GM12878 (cell line): ENCODE results near the gene SLC2A5.

Experiments
- CHD1 ChIP-seq: IDR thresholded peaks from 2 replicates; pipeline ENCODE4 v1.6.1; 2012; ENCODE audit warnings: low read depth, low read length, improper control_type of control experiment
- DPF2 ChIP-seq: fragments of 450-650 bp; IDR thresholded peaks from 2 replicates; pipeline ENCODE4 v1.6.1; 2017; ENCODE audit warnings: mild to moderate bottlenecking
- SIX5 ChIP-seq: IDR thresholded peaks from 2 replicates; pipeline ENCODE4 v1.6.1; 2011; ENCODE audit warnings: mild to moderate bottlenecking, low read depth, low read length, moderate library complexity; ENCODE audit not compliant: severe bottlenecking
- SMAD1 ChIP-seq: fragments of 450-650 bp; IDR thresholded peaks from 2 replicates; pipeline ENCODE4 v1.6.1; 2018; ENCODE audit warnings: mild to moderate bottlenecking, low read depth; ENCODE audit not compliant: partially characterized antibody
- ZNF24 ChIP-seq: fragments of 450-650 bp; IDR thresholded peaks from 2 replicates; pipeline ENCODE4 v1.6.1; 2017; ENCODE audit warnings: antibody characterized with exemption, mild to moderate bottlenecking
- ZNF274 ChIP-seq: IDR thresholded peaks from one replicate; pipeline ENCODE4 v1.8.0; 2011; ENCODE audit not compliant: insufficient read length, insufficient read depth
- TF ChIP-seq, protein P1 (sequence below), 3 experiments: IDR thresholded peaks in 2 of 3; conservative IDR thresholded peaks in 1 of 3; 2 replicates each; pipeline ENCODE4 v1.5.1; 2011; ENCODE audit warnings: low read depth in 3 of 3, low read length in 3 of 3, mild to moderate bottlenecking in 3 of 3, control low read depth in 2 of 3, moderate library complexity in 2 of 3, inconsistent platforms in 1 of 3, mixed read lengths in 1 of 3; ENCODE audit not compliant: control insufficient read depth in 2 of 3, insufficient read depth in 1 of 3; ENCODE audit errors: extremely low read depth in 1 of 3
- TF ChIP-seq, protein P2 (sequence below): fragments of 450-650 bp; IDR thresholded peaks from 2 replicates; pipeline ENCODE4 v1.6.1; 2017; ENCODE audit warnings: mild to moderate bottlenecking

GRCh38 chr1:9112961-9113880, 43.8 kb upstream of the SLC2A5 start:
- TF ChIP-seq, protein P1, sequence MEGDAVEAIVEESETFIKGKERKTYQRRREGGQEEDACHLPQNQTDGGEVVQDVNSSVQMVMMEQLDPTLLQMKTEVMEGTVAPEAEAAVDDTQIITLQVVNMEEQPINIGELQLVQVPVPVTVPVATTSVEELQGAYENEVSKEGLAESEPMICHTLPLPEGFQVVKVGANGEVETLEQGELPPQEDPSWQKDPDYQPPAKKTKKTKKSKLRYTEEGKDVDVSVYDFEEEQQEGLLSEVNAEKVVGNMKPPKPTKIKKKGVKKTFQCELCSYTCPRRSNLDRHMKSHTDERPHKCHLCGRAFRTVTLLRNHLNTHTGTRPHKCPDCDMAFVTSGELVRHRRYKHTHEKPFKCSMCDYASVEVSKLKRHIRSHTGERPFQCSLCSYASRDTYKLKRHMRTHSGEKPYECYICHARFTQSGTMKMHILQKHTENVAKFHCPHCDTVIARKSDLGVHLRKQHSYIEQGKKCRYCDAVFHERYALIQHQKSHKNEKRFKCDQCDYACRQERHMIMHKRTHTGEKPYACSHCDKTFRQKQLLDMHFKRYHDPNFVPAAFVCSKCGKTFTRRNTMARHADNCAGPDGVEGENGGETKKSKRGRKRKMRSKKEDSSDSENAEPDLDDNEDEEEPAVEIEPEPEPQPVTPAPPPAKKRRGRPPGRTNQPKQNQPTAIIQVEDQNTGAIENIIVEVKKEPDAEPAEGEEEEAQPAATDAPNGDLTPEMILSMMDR (IDR thresholded peaks at IDR 0.05 in 2 of 3, conservative IDR thresholded peaks at IDR 0.05 in 1 of 3; ENCODE audit: control insufficient read depth in 2 of 3, extremely low read depth in 1 of 3, insufficient read depth in 1 of 3, low read depth in 3 of 3, low read length in 3 of 3): no peak
- TF ChIP-seq SMAD1 (no peak), DPF2 (no peak), SIX5 (no peak), CHD1 (no peak), ZNF274 (no peak), ZNF24 (no peak)
- TF ChIP-seq, protein P2, sequence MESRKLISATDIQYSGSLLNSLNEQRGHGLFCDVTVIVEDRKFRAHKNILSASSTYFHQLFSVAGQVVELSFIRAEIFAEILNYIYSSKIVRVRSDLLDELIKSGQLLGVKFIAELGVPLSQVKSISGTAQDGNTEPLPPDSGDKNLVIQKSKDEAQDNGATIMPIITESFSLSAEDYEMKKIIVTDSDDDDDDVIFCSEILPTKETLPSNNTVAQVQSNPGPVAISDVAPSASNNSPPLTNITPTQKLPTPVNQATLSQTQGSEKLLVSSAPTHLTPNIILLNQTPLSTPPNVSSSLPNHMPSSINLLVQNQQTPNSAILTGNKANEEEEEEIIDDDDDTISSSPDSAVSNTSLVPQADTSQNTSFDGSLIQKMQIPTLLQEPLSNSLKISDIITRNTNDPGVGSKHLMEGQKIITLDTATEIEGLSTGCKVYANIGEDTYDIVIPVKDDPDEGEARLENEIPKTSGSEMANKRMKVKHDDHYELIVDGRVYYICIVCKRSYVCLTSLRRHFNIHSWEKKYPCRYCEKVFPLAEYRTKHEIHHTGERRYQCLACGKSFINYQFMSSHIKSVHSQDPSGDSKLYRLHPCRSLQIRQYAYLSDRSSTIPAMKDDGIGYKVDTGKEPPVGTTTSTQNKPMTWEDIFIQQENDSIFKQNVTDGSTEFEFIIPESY: no peak
